Endothelial cell (in vitro differentiated cells): ENCODE measurements around the gene LMX1A. TPM values are rescaled to one million over a fixed set of nuclear protein-coding genes. Genes with fewer than 3 reads are reported as not detected.

Source experiments
- DNase-seq: peaks from one replicate; pipeline ENCODE4 v3.0.0; 2021; ENCODE audit warnings: low spot score
- H3K27ac Mint-ChIP-seq: one replicate; pipeline ENCODE4 v1.8.0; 2021; ENCODE audit warnings: mixed read lengths, inconsistent platforms; ENCODE audit not compliant: unreplicated experiment
- H3K27me3 Mint-ChIP-seq: one replicate; pipeline ENCODE4 v1.8.0; 2021; ENCODE audit warnings: mild to moderate bottlenecking, moderate library complexity, mixed read lengths, inconsistent platforms; ENCODE audit not compliant: unreplicated experiment
- H3K36me3 Mint-ChIP-seq: one replicate; pipeline ENCODE4 v1.8.0; 2021; ENCODE audit warnings: mild to moderate bottlenecking, low read depth, mixed read lengths, inconsistent platforms; ENCODE audit not compliant: unreplicated experiment
- H3K4me1 Mint-ChIP-seq: one replicate; pipeline ENCODE4 v1.8.0; 2021; ENCODE audit warnings: mild to moderate bottlenecking, mixed read lengths, inconsistent platforms; ENCODE audit not compliant: unreplicated experiment
- H3K4me3 Mint-ChIP-seq: one replicate; pipeline ENCODE4 v1.8.0; 2021; ENCODE audit warnings: mild to moderate bottlenecking, mixed read lengths, inconsistent platforms; ENCODE audit not compliant: unreplicated experiment
- H3K9me3 Mint-ChIP-seq: one replicate; pipeline ENCODE4 v1.8.0; 2021; ENCODE audit warnings: mixed read lengths, inconsistent platforms; ENCODE audit not compliant: unreplicated experiment
- total RNA-seq: library from RNA; stranded (reverse); fragmentation: NEBNext Ultra II Directional; extraction: Animal tissue kit (Norgen Biotek cat#: 25700); gene quantifications from one replicate; pipeline ENCODE4 v1.2.1, GENCODE V29; 2021; ENCODE audit not compliant: unreplicated experiment
- TF ChIP-seq, protein P1 (sequence below): fragments of 200-600 bp; sonication (generic); IDR thresholded peaks from one replicate; pipeline ENCODE4 v1.5.0; 2021; ENCODE audit warnings: antibody characterized with exemption; ENCODE audit not compliant: unreplicated experiment

Gene LMX1A
- total RNA-seq, 1 donor from 2014 or later: not detected

GRCh38 chr1:165218731-165219130, 137.8 kb downstream of the LMX1A start:
- Mint-ChIP-seq H3K27me3 (peaks cover 3% of the 10 kb centered on the region), H3K36me3 (no peaks in the 10 kb centered on the region), H3K4me1 (peaks cover 40% of the 10 kb centered on the region), H3K27ac (no peak overlapping the region), H3K9me3 (no peaks in the 10 kb centered on the region), H3K4me3 (no peak overlapping the region)
- TF ChIP-seq, protein P1, sequence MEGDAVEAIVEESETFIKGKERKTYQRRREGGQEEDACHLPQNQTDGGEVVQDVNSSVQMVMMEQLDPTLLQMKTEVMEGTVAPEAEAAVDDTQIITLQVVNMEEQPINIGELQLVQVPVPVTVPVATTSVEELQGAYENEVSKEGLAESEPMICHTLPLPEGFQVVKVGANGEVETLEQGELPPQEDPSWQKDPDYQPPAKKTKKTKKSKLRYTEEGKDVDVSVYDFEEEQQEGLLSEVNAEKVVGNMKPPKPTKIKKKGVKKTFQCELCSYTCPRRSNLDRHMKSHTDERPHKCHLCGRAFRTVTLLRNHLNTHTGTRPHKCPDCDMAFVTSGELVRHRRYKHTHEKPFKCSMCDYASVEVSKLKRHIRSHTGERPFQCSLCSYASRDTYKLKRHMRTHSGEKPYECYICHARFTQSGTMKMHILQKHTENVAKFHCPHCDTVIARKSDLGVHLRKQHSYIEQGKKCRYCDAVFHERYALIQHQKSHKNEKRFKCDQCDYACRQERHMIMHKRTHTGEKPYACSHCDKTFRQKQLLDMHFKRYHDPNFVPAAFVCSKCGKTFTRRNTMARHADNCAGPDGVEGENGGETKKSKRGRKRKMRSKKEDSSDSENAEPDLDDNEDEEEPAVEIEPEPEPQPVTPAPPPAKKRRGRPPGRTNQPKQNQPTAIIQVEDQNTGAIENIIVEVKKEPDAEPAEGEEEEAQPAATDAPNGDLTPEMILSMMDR: no peak
- no peak for DNase-seq

DNA sequence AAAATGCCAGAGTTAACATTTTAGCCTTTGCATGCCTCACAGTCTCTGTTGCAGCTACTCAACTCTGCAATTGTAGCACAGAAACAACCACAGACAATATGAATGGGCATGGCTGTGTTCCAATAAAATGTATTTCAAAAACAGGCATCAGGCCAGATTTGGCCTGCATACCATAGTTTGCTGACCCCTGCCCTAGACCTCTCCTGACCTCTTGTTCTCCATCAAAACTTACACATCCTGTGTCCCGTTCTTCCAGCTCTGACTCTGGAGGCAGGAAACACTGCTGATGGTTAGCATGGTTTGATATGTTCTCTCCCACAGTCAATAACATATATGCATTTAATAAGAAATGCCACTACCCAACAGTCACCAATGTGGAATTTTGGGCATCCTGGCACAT, 138.6 kb downstream of the LMX1A start:
- Mint-ChIP-seq H3K36me3 (no peaks in the 10 kb centered on the region), H3K4me1 (peaks cover 40% of the 10 kb centered on the region), H3K4me3 (no peak overlapping the region), H3K9me3 (no peaks in the 10 kb centered on the region), H3K27ac (no peak overlapping the region), H3K27me3 (peaks cover 3% of the 10 kb centered on the region)
- no peak for DNase-seq
- TF ChIP-seq, protein P1: no peak

GRCh38 chr1:165216254-165216653, 140.3 kb downstream of the LMX1A start:
- TF ChIP-seq, protein P1: no peak
- peaks cover 34% of the 10 kb centered on the region for H3K4me1 Mint-ChIP-seq
- no peak overlapping the region for H3K4me3 Mint-ChIP-seq
- H3K36me3 Mint-ChIP-seq: no peaks in the 10 kb centered on the region
- peaks cover 3% of the 10 kb centered on the region for H3K27me3 Mint-ChIP-seq
- H3K27ac Mint-ChIP-seq: peak overlapping the region; percentile 4
- H3K9me3 Mint-ChIP-seq: no peaks in the 10 kb centered on the region
- no peak for DNase-seq

- Mint-ChIP-seq H3K9me3 (no peaks in the 10 kb centered on the region), H3K27ac (peak overlapping the region; percentile 4), H3K27me3 (peaks cover 2% of the 10 kb centered on the region), H3K4me1 (peaks cover 28% of the 10 kb centered on the region), H3K36me3 (no peaks in the 10 kb centered on the region), H3K4me3 (no peak overlapping the region)
- TF ChIP-seq, protein P1: no peak
- DNase-seq: no peak
Observed at GRCh38 chr1:165215676-165216075, 140.8 kb downstream of the LMX1A start.

DNA sequence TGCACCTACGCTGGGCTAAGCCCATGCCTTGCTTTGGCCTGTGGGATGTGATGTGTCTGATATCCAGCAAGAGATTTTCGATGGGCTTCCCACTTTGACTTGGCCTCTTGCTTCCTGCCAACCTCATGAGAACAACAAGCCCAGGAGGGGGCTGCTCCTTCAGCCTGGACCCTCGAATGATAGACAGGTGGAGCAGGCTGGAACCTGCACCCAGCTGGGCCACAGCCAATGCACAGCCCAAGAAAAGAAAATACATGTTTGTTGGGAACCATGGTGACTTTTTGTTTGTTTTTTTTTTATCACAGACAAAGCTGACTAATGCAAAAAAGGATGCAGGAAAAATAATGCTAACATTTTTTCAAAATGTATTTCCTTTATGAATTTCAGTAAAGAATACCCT, 144.3 kb downstream of the LMX1A start:
- peaks cover 2% of the 10 kb centered on the region for H3K27me3 Mint-ChIP-seq
- no peaks in the 10 kb centered on the region for H3K9me3 Mint-ChIP-seq
- no peak overlapping the region for H3K27ac Mint-ChIP-seq
- TF ChIP-seq, protein P1: no peak
- DNase-seq: no peak
- no peaks in the 10 kb centered on the region for H3K36me3 Mint-ChIP-seq
- no peaks in the 10 kb centered on the region for H3K4me1 Mint-ChIP-seq
- H3K4me3 Mint-ChIP-seq: no peak overlapping the region
